ENCODE data around the gene FMNL1. TPM values are rescaled to one million over a fixed set of nuclear protein-coding genes. Genes with fewer than 3 reads are reported as not detected.
A peak's percentile ranks its signal among the peaks of the same experiment; 100 is the strongest.

Gene FMNL1
- total RNA-seq, 2 donors from 2014 or later = 3.5 to 4.5 TPM

GRCh38 chr17:45226576-45226975 is 4.9 kb downstream of the FMNL1 start:
- Histone ChIP-seq H3K27ac (ENCODE audit: low read depth, low read length) (no peak overlapping the region), H3K36me3 (ENCODE audit: control insufficient read depth, insufficient read depth, low read length) (no peaks in the 10 kb centered on the region), H3K9me3 (ENCODE audit: control insufficient read depth, low read length) (no peaks in the 10 kb centered on the region), H3K4me1 (ENCODE audit: control insufficient read depth, insufficient read depth, low read length) (no peaks in the 10 kb centered on the region), H3K4me3 (ENCODE audit: low read length) (no peak overlapping the region), H3K27me3 (ENCODE audit: control insufficient read depth, insufficient read depth, low read length, poor library complexity, severe bottlenecking) (peaks cover 29% of the 10 kb centered on the region), H3K9ac (ENCODE audit: extremely low read depth, low read length, poor library complexity, severe bottlenecking) (no peak overlapping the region)
- TF ChIP-seq CTCF (conservative IDR thresholded peaks at IDR 0.05) = no peak
- no peak overlapping the region for H3K4me3 Mint-ChIP-seq
- WGBS, 2 experiments (ENCODE audit: insufficient coverage in 1 of 2, insufficient read length in 1 of 2) = 86 to 96% methylated on average over 3 of the region's 3 CpGs
- no peaks in the 10 kb centered on the region for H3K9me3 Mint-ChIP-seq
- H3K27me3 Mint-ChIP-seq (ENCODE audit: insufficient read depth) = peaks cover 52% of the 10 kb centered on the region
- peaks cover 8% of the 10 kb centered on the region for H3K4me1 Mint-ChIP-seq
- no peak overlapping the region for H3K27ac Mint-ChIP-seq
- no peak for DNase-seq
- H3K36me3 Mint-ChIP-seq (ENCODE audit: low read depth) = no peaks in the 10 kb centered on the region

DNA sequence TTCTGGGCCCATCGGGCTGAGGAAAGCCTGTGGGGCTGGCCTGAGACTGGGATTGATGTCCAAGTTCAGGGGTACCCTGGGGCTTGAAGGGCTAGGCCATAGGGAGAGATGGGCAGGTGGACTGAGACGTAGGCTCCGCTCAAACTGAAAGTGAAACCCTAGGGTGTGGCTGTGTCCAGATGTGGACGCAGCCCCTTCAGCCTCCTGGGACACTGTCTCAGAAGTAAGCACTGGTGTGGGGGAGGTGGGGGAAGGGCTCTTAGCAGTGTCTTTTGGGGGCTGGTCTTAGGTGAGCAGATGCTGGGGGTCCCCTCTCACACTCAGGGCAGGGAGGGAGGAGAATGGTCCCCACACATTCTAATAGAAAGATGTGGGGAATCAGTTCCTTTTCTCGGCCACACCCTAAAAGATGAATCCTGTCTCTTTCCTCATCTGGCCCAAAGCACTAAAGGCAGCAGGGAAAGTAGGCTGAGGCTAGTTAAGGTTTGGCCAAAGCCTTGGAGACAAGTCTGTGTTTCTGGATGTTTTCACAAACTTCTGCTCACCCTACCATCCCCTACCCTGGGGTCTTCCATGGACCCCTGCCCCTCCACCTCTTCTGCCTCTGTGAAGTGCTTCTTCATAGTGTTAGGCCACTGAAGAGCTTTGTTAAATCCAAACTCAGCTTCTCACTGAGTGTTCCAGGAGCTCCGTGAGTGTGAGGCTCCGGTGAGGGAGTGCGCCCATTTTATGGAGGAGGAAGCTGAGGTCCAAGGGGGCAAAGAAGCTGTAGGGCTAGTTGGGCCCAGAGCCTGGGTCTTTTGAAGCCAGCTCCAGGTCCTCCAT is 5.6 kb downstream of the FMNL1 start:
- Histone ChIP-seq H3K36me3 (ENCODE audit: control insufficient read depth, insufficient read depth, low read length) (no peaks in the 10 kb centered on the region), H3K27me3 (ENCODE audit: control insufficient read depth, insufficient read depth, low read length, poor library complexity, severe bottlenecking) (peaks cover 25% of the 10 kb centered on the region), H3K9me3 (ENCODE audit: control insufficient read depth, low read length) (no peaks in the 10 kb centered on the region), H3K27ac (ENCODE audit: low read depth, low read length) (no peak overlapping the region), H3K9ac (ENCODE audit: extremely low read depth, low read length, poor library complexity, severe bottlenecking) (no peak overlapping the region), H3K4me3 (ENCODE audit: low read length) (no peak overlapping the region), H3K4me1 (ENCODE audit: control insufficient read depth, insufficient read depth, low read length) (no peaks in the 10 kb centered on the region)
- peaks cover 56% of the 10 kb centered on the region for H3K27me3 Mint-ChIP-seq (ENCODE audit: insufficient read depth)
- WGBS, 2 experiments (ENCODE audit: insufficient coverage in 1 of 2, insufficient read length in 1 of 2) = 85 to 100% methylated on average over 3 to 8 of the region's 8 CpGs
- no peaks in the 10 kb centered on the region for H3K9me3 Mint-ChIP-seq
- H3K4me3 Mint-ChIP-seq = no peak overlapping the region
- no peak for DNase-seq
- TF ChIP-seq CTCF (conservative IDR thresholded peaks at IDR 0.05) = no peak
- H3K4me1 Mint-ChIP-seq = peaks cover 8% of the 10 kb centered on the region
- no peak overlapping the region for H3K27ac Mint-ChIP-seq
- no peaks in the 10 kb centered on the region for H3K36me3 Mint-ChIP-seq (ENCODE audit: low read depth)

DNA sequence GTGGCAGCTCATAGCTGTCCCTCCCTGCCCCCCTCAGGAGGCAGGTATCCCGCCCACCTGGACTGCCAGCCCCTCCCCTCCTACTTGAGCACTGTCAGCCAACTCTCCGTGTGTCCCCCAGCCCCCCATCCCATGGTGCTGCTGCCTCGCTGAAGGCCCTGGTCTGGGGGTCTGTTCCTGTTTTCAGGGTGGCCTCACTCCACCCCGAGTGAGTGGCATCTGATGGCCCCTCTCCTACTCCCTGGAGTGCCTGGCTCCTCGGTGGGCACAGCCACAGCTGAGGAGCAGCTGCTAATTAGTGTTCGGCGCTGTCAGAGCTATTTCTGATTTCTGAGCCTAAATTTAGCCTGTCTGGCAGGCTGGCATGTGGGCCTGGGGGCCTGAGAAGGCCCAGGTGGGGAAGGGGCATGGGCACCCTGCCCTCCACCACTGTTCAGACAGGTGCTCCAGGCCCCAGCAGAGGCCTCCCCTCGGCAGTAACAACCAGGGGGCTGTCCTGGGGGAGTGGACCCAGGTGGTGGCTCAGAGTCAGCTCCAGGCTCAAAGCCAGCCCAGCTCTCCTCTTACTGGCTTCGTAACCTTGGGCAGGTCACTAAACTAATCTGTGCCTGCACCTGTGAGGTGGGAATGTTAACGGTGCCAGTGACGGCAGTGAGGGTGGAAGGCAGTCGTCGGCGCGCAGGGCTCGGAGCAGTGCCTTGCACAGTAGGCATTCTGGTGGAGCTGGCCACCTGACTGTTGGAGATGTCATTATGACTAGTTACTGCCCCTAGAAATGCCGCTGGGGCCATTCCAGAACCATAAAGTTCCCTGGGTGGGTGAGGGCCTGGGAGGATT is 6.5 kb downstream of the FMNL1 start:
- Mint-ChIP-seq H3K36me3 (ENCODE audit: low read depth) (no peaks in the 10 kb centered on the region), H3K4me1 (peaks cover 3% of the 10 kb centered on the region), H3K27ac (no peak overlapping the region), H3K4me3 (no peak overlapping the region), H3K9me3 (no peaks in the 10 kb centered on the region), H3K27me3 (ENCODE audit: insufficient read depth) (peaks cover 55% of the 10 kb centered on the region)
- no peak for TF ChIP-seq CTCF (conservative IDR thresholded peaks at IDR 0.05)
- Histone ChIP-seq H3K4me1 (ENCODE audit: control insufficient read depth, insufficient read depth, low read length) (no peaks in the 10 kb centered on the region), H3K36me3 (ENCODE audit: control insufficient read depth, insufficient read depth, low read length) (no peaks in the 10 kb centered on the region), H3K4me3 (ENCODE audit: low read length) (no peak overlapping the region), H3K9me3 (ENCODE audit: control insufficient read depth, low read length) (no peaks in the 10 kb centered on the region), H3K27me3 (ENCODE audit: control insufficient read depth, insufficient read depth, low read length, poor library complexity, severe bottlenecking) (peaks cover 17% of the 10 kb centered on the region), H3K9ac (ENCODE audit: extremely low read depth, low read length, poor library complexity, severe bottlenecking) (no peak overlapping the region), H3K27ac (ENCODE audit: low read depth, low read length) (no peak overlapping the region)
- 77 to 83% methylated on average over 14 to 17 of the region's 17 CpGs for WGBS, 2 experiments (ENCODE audit: insufficient coverage in 1 of 2, insufficient read length in 1 of 2)
- peak; percentile 55 for DNase-seq

Data from endodermal cell (in vitro differentiated cells).